ENCODE measurements around the gene DIP2C.
"Not testable (repeated sequence)": the region's sequence is repeated elsewhere in the genome, so short reads cannot be mapped to it uniquely, and the experiment has no call there.

The DIP2C gene

DNA sequence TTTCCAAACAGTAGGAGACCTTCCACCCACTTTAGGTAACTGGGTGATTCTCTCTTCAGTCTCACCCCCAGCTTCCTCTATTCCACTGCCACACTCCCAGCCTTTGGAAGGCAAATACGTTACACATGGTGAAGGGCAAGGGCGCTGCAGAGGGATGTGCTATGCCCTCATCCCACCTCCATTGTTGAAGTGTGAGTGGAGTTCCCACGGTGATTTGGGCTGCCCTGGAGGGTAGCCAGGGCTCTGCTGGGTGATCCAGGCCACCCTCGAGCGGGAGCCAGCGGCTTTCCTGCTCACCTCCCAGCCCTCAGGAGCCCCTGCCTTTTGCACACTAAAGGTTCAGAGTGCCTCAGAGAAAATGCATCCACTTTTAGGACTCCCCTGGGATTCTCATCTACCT, 373.1 kb downstream of the DIP2C start:
- DNase-seq = no peak

DNA sequence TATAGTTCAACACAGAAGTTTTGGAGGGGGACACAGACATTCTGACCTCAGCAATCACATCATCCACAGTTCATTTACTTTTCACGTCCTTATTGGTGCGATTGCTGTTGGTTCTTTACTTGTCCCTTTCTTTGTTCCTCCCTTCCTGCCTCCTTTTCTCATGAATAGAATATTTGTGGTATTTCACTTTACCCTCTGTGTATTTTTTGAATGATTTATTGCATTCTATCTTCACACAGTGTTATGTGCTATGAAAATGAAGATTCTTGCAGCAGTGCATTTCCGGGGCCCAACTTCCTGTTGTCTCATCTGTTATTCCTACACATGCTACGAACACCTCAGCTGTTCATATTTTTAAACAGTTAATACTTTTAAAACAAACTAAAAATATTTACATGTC, 374.6 kb downstream of the DIP2C start:
- DNase-seq = no peak

DNA sequence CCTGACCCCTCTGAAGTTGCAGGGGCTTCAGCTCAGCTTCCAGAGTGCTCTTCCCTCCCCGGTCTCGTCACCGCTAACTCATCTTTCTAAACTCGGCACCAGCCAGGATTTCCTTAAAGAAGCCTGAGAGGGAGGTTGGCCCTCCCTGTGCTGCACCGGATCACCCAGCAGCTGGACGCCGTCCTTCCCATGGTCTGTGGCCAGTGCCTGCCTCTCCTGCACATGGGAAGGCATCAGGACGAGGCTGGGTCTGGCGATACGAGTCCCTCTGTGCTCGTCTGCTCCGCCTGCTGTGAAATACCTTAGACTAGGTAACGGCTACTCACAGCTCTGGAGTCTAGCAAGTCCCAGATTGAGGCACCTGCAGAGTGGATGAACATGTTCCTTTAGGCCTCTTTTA, 375.1 kb downstream of the DIP2C start:
- DNase-seq = no peak

DNA sequence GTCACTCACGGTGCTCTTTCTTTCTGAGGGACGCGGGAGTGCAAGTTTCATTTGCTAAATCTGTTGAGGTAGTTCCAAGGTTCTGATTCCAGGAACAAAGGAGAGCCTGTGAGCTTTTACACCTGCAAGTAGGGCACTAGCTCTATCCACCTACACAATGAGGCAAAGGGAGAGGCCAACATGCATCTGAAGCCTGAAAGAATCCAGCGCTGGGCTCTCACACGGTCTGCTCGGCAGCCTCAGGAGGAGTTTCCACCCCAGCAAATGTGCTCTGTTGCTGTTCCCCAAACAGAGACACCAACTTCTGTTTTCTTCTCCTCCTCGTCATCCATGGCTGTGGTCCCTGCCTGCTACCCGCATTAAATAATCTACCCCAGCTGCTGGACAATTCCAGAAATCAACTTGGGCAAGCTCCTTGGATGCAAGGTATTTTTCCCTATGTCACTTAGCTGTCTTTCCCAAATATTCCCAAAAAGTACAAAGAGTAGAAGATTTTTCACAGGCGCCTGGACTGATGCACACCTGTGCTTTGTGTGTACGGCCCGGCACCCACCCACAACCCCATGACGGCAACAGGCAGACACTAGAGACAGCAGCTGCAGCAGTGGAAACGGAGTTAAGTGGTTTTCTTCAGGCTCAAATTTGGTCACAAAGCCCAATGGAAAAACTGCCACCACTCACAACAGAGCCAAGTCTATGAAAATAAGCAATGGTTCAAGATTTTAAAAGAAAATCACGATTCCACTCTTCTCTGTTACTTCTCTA, 377.4 kb downstream of the DIP2C start:
- no peak for DNase-seq

DNA sequence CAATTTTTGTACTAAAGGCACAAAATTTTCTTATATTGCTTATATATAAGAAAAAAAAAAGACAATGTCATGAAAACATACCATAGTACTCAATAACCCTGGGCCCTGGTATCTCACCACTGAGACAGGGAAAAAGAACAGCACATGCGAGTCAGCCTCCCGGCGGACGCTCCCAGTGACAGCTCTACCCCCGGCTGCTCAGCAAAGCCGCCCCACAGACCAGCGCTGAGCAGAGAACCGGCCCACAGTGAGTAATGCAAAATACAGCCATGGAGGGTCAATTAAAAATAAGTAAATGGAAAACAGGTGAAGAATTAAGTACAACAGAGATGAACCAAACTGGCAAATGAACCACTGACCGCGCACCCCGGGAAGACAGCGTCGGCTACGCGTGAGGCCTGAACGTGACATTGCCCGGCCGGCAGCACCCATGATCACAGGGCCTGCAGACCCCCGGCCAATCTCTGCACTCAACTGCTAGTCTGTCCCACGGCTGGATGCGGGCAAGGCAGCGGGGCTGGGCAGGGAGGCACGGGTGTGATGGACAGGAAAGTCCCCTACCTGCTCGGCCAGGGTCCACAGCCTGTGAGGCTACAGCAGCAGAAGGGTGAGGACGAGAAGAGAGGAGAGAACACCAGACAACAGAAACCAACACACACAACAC, 378.4 kb downstream of the DIP2C start:
- DNase-seq = no peak

DNA sequence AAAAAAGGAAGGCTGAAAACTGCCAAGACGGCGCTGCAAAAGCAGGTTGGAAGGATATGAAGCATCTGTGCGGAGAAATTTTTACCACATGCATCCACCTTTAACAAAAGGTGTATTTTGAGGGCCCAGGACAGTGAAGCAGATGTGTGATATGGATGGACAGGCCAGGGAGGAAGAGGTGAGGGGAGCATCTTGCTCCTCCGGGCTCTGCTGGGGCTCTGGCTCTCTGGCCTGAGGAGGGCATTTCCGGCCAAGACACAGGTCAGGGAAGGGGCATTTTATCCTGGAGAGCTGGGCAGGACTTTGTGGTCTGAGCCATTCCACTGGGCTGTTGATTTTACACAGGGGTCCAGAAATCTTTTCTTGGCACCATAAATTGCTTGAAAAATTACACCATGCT, 379.1 kb downstream of the DIP2C start:
- no peak for DNase-seq

DNA sequence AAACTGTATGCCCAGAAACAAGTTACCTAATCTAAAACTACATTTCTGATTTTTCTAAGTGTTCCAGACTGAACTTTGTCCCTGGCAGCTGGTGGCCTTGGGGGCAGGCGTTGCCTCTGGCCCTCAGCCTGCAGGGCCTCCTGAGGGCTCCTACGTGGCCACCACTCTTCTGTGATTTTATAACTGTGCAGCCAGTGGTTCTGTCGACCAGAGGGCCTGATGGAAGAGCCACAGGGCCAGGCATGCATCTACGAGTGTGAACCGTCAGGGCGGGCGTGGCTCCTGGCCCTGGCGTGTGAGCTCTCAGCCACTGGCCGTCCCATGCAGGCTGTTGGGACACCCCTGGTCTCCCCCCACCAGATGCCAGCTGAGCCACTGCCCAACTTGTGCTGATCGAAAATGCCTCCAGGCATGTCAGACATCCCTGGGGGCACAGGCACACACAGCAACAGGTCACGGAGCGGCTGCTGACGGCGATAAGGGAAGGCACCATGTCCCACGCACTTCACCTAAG, 380.8 kb downstream of the DIP2C start:
- no peak for DNase-seq

DNA sequence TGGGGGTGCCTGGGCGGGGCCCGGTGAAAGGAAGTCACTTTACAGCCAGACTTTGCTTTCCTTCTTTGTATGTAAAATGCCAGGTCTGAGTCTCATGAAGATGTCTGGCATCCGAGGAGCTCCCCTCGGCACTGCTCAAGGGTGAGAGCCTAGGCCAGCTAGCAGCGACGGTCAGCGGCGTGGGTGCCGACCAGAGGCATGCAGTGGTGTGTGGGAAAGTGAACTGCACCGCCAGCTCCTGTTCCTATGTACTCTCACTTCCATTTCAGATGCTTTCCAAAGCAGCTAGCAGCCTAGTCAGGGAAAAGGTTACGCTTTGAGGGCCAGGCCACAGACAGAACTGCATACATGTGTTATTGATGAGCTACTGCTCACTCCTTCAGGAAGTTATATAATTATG, 381.4 kb downstream of the DIP2C start:
- DNase-seq = no peak

DNA sequence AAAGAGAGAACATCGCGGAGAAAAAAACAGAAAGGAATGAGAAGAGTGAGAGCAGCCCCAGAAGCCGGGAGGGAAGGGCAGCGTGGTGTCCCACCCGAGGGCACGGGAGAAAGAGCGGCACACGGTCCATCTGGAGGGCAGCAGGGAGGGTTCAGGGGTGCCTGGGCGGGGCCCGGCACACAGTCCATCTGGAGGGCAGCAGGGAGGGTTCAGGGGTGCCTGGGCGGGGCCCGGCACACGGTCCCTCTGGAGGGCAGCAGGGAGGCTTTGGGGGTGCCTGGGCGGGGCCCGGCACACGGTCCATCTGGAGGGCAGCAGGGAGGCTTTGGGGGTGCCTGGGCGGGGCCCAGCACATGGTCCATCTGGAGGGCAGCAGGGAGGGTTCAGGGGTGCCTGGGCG, 381.8 kb downstream of the DIP2C start:
- no peak for DNase-seq

DNA sequence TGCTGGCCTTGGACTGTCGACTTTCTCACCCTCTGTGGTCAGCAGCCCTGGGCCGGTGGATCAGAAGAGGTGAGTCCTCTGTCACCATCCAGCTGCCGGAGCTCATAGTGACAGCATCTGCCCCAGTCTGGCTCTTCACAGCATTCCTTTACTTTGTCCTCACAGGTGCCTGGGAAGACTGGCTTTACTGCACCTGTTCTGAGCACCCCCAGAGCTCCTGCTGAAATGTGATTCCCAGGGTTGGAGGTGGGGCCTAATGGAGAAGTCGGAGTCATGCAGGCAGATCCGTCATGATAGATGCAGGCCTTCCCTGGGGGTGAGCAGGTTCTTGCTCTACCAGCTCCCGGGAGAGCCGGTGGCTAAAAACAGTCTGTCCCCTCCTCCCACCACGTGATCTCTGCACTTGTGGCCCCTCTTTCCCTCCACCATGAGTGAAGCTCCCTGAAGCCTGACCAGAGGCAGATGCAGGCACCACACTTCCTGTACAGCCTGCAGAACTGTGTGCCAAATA, 382.7 kb downstream of the DIP2C start:
- DNase-seq = no peak

DNA sequence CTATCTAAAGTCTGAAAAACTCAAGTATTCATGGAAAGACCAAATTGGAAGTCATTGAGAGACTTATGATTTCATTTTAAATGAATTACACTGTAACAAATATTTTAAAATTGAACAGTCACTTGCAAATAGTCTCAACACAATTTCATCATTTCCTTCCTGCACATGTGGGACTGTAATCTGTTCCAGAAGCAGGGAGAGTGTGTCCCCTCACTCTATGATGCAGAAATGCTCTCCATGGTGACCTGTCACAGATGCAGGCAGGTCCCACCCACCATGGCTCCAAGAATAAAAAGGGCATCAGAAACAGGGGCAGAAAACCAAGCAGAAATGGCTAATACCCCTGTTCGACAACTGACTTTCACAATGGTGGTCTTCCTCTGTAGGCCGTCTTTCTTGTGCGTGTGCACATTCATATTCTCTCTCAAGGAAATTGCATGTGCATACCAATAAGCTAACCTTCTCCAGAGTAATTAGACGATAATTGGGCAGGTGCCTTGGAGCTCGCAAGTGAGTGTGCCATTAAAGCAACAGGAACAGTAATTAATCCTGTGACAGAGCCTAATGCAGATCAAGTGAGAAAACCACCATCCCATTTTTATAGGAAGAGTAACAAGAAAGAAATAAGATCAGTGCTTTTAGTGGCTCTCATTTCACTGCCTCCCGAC, 383.3 kb downstream of the DIP2C start:
- no peak for DNase-seq

DNA sequence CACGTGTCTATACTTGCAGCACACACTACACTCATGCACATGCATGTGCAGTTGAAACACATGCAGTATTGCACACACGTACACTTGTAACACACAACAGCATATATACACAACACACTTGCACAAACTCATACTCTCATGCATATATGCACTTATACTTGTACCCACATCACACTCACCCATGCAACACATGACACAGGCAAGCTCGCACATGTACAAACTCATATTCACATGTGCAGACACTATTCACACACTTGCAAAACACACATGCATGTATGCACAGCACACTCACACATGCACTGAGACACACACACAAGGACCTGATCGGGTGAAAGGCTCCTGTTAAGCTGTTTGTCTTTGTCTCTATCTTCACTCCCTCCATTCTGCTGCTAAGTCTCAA, 384.4 kb downstream of the DIP2C start:
- no peak for DNase-seq

DNA sequence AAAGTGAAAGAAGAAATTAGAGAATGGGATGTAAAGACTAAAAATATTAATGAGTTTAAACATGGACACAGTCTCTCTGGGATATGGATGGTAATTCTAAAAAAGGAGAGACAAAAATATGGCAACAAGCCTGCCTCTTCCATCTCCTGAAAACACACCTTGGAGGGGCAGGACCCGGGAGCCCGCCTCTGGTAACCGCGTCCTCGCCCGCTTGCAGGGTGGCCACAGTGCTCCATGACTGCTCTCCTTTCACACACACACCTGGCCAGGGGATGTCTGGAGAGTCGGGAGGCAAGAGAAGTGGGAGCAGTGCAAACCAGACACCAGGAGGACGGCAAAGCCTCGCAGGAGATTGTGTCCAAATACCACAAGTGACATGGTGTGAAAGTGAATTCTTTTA, 387.9 kb downstream of the DIP2C start:
- no peak for DNase-seq

DNA sequence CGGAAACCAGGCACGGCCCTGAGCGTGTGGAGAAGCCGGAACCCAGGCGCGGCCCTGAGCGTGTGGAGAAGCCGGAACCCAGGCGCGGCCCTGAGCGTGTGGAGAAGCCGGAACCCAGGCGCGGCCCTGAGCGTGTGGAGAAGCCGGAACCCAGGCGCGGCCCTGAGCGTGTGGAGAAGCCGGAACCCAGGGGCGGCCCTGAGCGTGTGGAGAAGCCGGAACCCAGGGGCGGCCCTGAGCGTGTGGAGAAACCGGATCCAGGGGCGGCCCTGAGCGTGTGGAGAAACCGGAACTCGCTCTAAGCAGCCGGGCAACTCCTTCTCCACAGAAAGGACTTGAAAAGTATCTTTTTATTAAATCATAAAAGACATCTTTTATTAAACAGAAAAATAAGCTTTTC, 388.9 kb downstream of the DIP2C start:
- DNase-seq = not testable (repeated sequence)

DNA sequence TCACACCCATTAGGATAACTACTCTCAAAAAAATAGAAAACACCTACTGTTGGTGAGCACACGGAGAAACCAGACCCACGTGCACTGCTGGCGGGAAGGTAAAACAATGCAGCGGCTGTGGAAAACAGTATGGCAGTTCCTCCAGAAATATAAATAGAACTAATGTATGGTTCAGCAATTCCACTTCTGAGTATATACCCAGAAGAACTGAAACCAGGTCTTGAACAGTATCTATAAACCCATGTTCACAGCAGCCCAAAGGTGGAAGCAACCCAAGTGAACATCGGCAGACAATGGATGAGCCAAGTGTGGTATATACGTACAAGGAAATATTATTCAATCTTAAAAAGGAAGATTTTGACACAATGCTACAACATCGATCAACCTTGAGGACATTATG, 389.5 kb downstream of the DIP2C start:
- no peak for DNase-seq

DNA sequence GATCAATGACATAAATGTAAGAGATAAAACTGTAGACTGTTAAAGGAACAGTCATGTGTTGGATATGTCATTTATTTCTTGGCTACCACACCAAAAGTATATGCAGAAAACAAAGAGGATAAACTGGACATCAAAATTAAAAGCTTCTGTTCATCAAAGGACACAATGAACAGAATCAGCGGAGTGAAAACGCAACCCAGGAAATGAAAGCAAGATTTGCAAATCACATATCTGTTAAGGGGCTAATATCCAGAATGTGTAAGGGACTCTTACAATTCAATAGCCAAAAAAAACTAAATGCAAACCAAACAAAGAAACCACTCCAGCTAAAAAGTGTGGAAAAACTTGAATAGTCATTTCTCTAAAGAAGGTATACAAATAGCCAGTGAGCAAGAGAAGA, 390.0 kb downstream of the DIP2C start:
- no peak for DNase-seq

DNA sequence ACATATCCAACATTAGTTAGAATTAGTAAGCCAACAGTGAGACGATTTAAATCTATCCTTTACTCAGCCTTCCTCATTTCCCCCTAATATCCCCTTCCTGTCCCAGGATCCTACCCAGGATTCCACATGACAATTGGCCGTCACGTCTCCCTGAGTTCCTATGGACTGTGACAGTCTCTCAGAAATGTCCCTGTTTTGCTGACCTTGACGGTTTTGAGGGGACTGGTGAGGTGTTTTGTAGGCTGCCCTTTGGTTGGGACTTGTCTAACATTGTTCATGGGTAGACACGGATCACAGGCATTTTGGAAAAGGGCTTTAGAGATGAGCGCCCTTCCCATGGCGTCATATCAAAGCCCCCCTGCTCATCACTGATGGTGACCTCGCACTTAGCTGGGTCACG, 391.4 kb downstream of the DIP2C start:
- DNase-seq = no peak

DNA sequence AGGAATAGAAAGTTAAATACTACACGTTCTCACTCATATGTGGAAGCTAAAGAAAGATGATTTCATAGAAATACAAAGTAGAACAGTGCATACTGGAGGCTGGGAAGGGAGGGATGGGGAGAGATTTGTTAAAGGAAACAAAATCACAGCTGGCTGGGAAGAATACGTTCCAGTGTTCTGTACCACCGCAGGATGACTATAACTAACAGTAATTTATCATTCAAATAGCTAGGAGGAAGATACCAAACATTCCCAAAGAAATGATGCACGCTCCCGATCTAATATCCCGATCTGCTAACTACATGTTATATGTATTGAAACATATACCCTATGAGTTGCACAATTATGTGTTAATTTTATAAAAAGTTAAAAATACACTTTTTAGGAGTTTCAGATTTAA, 391.9 kb downstream of the DIP2C start:
- DNase-seq = no peak

DNA sequence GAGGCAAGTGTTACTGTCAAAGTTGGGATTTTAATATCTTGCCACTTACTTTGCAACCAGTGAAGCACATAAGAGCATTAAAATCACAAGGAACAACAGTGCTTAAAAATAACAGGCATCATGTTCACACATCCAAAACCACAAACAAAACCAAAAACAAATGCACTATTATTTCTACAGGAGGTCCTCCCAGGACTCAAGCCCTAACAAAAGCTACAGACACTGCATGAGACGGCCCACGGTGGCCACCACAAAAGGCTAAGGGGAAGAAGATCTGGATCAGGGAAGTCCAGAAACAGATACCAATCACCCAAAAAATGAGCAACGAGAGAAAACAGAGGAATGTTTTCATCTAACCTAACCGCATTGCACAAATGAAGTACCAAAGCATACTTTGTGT, 395.8 kb downstream of the DIP2C start:
- no peak for DNase-seq

DNA sequence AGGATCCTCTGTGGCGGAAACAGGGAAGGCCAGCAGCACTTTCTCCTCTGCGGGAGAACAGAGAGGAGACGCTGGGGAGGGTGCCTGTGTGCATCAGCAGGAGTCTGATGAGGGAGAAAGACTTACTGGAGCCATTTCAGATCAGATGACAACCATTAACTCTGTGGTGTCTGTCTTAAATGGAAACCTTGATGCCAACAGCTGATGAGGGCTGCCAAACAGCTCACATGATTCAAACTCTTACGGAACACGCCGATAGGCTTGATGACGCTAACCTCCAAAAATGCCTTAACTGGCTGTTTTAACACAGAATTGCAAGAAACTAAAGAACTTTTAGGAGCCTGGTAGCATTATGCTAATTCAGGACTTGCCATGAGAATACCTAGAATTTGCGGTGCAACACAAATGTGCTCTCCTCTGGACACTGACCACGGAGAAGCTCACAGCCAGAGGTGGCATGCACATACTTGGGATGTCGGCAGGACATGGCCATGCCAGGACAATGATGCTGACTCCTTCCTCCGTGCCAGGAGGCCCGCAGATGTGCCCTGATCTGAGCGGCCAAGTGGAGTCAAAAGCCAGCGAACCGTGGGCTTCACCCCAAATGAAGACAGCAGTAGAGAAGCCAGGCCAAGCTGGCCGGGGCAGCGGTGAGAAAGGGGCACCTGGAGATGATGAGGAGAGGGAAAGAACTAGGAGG, 399.3 kb downstream of the DIP2C start:
- DNase-seq = no peak

DNA sequence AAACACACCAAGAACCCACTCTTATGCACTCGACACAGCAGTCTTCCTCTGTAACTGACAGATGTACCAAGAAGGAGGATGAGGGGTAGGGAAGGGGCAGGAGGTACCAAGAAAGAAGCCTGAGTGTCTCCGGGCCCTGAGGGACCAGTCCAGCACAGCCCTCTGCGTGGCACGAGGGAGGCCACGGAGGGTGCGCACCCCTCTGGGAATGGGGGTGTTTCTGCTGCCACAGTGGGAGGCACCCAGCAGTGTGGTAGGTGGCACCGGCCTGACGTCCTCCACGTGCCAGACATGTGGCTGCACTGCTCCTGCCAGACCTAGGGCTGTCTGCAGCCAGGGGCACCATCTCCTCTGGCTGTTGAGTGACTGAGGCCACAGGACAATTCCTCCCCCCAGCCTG, 399.9 kb downstream of the DIP2C start:
- DNase-seq = no peak

DNA sequence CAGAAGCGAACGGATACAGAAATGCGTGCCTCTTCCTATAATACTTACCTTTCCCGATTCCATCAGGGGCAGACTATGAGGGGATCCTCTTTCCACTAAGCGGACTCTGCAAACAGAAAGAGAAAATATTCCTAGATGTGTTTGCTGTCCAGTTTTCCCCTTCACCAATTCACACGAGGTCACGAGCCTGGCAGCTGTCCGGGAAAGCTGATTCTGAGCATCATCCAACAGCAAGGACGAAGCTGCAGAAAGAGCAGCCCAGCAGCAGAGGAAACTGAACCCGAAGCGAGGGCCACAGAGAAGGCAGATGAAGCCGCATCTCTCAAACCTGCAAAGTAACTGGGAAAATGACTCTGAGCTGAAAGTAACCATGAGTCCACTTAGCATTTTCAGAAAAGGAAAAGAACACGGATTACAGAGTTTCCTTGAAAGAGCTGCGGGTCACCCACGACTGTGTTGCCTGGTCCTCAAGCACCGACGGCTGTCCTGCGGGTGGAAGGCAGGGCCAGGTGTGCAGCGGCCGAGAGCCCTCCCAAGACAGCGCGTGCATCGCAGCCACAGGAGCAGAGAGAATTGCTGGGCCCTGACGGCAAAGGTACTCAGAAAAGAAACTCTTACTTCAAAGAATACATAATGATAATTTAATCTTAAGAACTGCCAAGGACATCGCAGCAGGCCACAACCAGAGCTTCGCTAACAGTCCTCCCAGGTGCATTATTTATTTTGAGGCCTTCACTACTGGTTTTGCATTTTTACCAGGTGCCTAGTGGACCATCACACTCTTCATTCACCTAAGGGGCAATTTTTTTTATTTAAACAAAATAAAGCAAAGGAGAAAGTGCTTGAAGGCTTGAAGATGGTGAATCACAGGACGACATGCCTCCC, 400.9 kb downstream of the DIP2C start:
- no peak for DNase-seq
